SK-N-SH treated with all-trans-retinoic acid at 6 μM for 48 hours (cell line): ENCODE results near the gene WASF3.

Experiments
- ARNTL ChIP-seq: fragments of 450-650 bp; formaldehyde crosslinking; IDR thresholded peaks from 2 replicates; pipeline ENCODE4 v1.5.0; 2020; ENCODE audit warnings: low read depth, mild to moderate bottlenecking, moderate library complexity, borderline replicate concordance
- CSDC2 ChIP-seq: fragments of 250-450 bp; sonication (Bioruptor Pico); IDR thresholded peaks from 2 replicates; pipeline ENCODE4 v1.5.0; 2020; ENCODE audit warnings: mild to moderate bottlenecking, moderate library complexity
- GLIS3 ChIP-seq: fragments of 250-450 bp; sonication (Bioruptor Pico); IDR thresholded peaks from 2 replicates; pipeline ENCODE4 v1.5.0; 2020; ENCODE audit warnings: mild to moderate bottlenecking, moderate library complexity
- ISL1 ChIP-seq: fragments of 250-450 bp; sonication (Bioruptor Pico); IDR thresholded peaks from 2 replicates; pipeline ENCODE4 v2.1.2; 2022; ENCODE audit warnings: mild to moderate bottlenecking, moderate library complexity
- OSR1 ChIP-seq: fragments of 250-450 bp; sonication (Bioruptor Pico); IDR thresholded peaks from 2 replicates; pipeline ENCODE4 v1.8.0; 2022; ENCODE audit warnings: moderate library complexity, mild to moderate bottlenecking, inconsistent platforms
- POU6F1 ChIP-seq: fragments of 250-450 bp; sonication (Bioruptor Pico); IDR thresholded peaks from 2 replicates; pipeline ENCODE4 v1.8.0; 2021; ENCODE audit warnings: low read depth, mild to moderate bottlenecking, moderate library complexity, borderline replicate concordance
- PPARA ChIP-seq: fragments of 250-450 bp; sonication (Bioruptor Pico); IDR thresholded peaks from 2 replicates; pipeline ENCODE4 v1.5.0; 2020; ENCODE audit warnings: mild to moderate bottlenecking, borderline replicate concordance
- TOX ChIP-seq: fragments of 250-450 bp; sonication (Bioruptor Pico); IDR thresholded peaks from 2 replicates; pipeline ENCODE4 v1.8.0; 2021; ENCODE audit warnings: mild to moderate bottlenecking, moderate library complexity, borderline replicate concordance
- ZC3H10 ChIP-seq: fragments of 250-450 bp; sonication (Bioruptor Pico); IDR thresholded peaks from 2 replicates; pipeline ENCODE4 v1.5.1; 2021; ENCODE audit warnings: mild to moderate bottlenecking, moderate library complexity
- ZFP3 ChIP-seq: fragments of 250-450 bp; sonication (Bioruptor Pico); IDR thresholded peaks from 2 replicates; pipeline ENCODE4 v1.5.0; 2020; ENCODE audit warnings: mild to moderate bottlenecking, moderate library complexity
- ZNF565 ChIP-seq: fragments of 450-650 bp; formaldehyde crosslinking; conservative IDR thresholded peaks from 2 replicates; pipeline ENCODE4 v1.5.0; 2020; ENCODE audit warnings: low read depth, mild to moderate bottlenecking, moderate library complexity
- TF ChIP-seq, protein P1 (sequence below): fragments of 250-450 bp; sonication (Bioruptor Pico); IDR thresholded peaks from 2 replicates; pipeline ENCODE4 v1.8.0; 2020; ENCODE audit warnings: mild to moderate bottlenecking, moderate library complexity, borderline replicate concordance

DNA sequence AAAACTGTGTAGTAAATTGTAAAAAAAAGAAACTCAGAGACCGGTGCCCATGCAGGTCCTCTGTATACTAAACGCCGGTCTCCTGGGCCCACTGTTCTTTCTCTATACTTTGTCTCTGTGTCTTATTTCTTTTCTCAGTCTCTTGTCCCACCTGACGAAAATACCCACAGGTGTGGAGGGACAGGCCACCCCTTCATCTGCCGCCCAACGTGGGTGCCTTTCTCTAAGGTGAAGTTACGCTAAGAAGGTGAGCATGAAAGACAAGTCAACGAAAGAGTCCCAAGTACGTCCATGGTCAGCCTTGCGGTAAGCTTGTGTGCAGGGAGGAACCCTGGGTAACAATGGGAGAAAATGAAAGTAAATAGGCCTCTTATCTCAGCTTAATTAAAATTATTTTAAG, 48.0 kb upstream of the WASF3 start:
- TF ChIP-seq PPARA (CRISPR knock-in tag) (no peak), ZC3H10 (CRISPR knock-in tag) (no peak), OSR1 (CRISPR knock-in tag) (no peak), ARNTL (CRISPR knock-in tag) (no peak), ISL1 (CRISPR knock-in tag) (no peak), CSDC2 (CRISPR knock-in tag) (no peak), TOX (CRISPR knock-in tag) (no peak), ZFP3 (CRISPR knock-in tag) (no peak), ZNF565 (CRISPR knock-in tag) (no peak), POU6F1 (CRISPR knock-in tag) (no peak), GLIS3 (no peak)
- TF ChIP-seq, protein P1, sequence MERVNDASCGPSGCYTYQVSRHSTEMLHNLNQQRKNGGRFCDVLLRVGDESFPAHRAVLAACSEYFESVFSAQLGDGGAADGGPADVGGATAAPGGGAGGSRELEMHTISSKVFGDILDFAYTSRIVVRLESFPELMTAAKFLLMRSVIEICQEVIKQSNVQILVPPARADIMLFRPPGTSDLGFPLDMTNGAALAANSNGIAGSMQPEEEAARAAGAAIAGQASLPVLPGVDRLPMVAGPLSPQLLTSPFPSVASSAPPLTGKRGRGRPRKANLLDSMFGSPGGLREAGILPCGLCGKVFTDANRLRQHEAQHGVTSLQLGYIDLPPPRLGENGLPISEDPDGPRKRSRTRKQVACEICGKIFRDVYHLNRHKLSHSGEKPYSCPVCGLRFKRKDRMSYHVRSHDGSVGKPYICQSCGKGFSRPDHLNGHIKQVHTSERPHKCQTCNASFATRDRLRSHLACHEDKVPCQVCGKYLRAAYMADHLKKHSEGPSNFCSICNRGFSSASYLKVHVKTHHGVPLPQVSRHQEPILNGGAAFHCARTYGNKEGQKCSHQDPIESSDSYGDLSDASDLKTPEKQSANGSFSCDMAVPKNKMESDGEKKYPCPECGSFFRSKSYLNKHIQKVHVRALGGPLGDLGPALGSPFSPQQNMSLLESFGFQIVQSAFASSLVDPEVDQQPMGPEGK (CRISPR knock-in tag): no peak
